ENCODE data around the gene C19orf33. TPM values are rescaled to one million over a fixed set of nuclear protein-coding genes. Genes with fewer than 3 reads are reported as not detected.

Gene C19orf33
- total and polyA plus RNA-seq, 9 of the 15 experiments (the other 6 are each of a cell fraction or from before 2014, with no cell fraction given) = 3.2 TPM; not detected in 8

DNA sequence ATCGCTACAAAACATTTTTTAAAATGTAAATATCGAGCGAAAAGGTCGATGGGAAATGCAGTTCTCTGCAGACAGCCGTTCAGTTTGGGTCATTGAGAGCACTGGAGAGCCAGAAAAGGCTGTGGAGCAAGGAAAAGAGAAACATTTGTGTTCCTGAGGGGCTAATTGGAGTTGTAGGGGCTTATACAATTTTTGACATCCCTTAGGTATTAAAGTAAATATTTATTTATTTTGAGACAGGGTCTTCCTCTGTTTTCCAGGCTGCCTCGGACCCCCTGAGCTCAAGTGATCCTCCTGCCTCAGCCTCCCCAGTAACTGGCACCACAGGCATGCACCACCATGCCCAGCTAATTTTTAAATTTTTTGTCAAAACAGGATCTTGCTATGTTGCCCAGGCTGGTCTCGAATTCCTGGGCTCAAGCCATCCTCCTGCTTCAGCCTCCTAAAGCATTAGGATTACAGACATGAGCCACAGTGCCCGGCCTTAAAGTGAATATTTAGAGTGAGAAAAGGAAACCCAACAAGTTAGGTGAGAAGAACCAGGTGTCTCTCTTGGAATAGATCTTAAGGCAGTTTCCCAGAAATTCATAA lies 12.5 kb downstream of the C19orf33 start (continued):
- TF ChIP-seq RFX7 (CRISPR knock-in tag; IDR thresholded peaks at IDR 0.05) (no peak), BHLHE40 (IDR thresholded peaks at IDR 0.05; ENCODE audit: low read length) (no peak), RBM39 (optimal IDR thresholded peaks at IDR 0.05; ENCODE audit: low read depth, low read length) (no peak), DMBX1 (CRISPR knock-in tag; IDR thresholded peaks at IDR 0.05; ENCODE audit: borderline replicate concordance) (no peak), ETV5 (CRISPR knock-in tag; IDR thresholded peaks at IDR 0.05; ENCODE audit: low read depth) (no peak), ZNF384 (IDR thresholded peaks at IDR 0.05; ENCODE audit: low read depth, low read length) (no peak), RFX5 (IDR thresholded peaks at IDR 0.05; ENCODE audit: low read depth, low read length) (no peak), TAF7 (tag; IDR thresholded peaks at IDR 0.05) (no peak), ZNF408 (CRISPR knock-in tag; IDR thresholded peaks at IDR 0.05; ENCODE audit: low read depth) (no peak), MYNN (IDR thresholded peaks at IDR 0.05) (no peak), MYNN (CRISPR knock-in tag; IDR thresholded peaks at IDR 0.05) (no peak), ZBTB8A (IDR thresholded peaks at IDR 0.05; ENCODE audit: partially characterized antibody) (no peak), ZBTB7A (IDR thresholded peaks at IDR 0.05; ENCODE audit: borderline replicate concordance, control insufficient read depth, low read depth, low read length) (no peak), SMARCE1 (IDR thresholded peaks at IDR 0.05) (no peak), MTA3 (IDR thresholded peaks at IDR 0.05; ENCODE audit: borderline replicate concordance) (no peak), PHB2 (IDR thresholded peaks at IDR 0.05; ENCODE audit: low read depth) (no peak), NFE2L1 (tag; IDR thresholded peaks at IDR 0.05; ENCODE audit: borderline replicate concordance, low read depth) (no peak), FOXJ2 (tag; IDR thresholded peaks at IDR 0.05) (no peak), ZC3H11A (IDR thresholded peaks at IDR 0.05; ENCODE audit: low read depth, low read length) (no peak), ZNF280B (CRISPR knock-in tag; IDR thresholded peaks at IDR 0.05) (no peak), ZNF609 (CRISPR knock-in tag; IDR thresholded peaks at IDR 0.05; ENCODE audit: borderline replicate concordance) (no peak), ADNP (tag; IDR thresholded peaks at IDR 0.05) (peak; percentile 44; the same call in 1 of the 2 replicates)

All from K562 (cell line).